ENCODE measurements around the gene ZCCHC14.

ZCCHC14 gene

GRCh38 chr16:87534030-87534653 lies 41.3 kb upstream of the ZCCHC14 start:
- H3K4me3 ChIP-seq (replicated peaks in 1 of 2; ENCODE audit: low read depth in 2 of 2, low read length in 2 of 2) = no peak overlapping the region
- DNase-seq (ENCODE audit: low read depth in 2 of 2) = peak in 1 of 2 donors; percentile 22
- TF ChIP-seq CTCF (IDR thresholded peaks at IDR 0.05; ENCODE audit: low read depth, low read length) = no peak

GRCh38 chr16:87533061-87533460 lies 40.2 kb upstream of the ZCCHC14 start:
- TF ChIP-seq CTCF (IDR thresholded peaks at IDR 0.05; ENCODE audit: low read depth, low read length) = no peak
- H3K4me3 ChIP-seq (replicated peaks in 1 of 2; ENCODE audit: low read depth in 2 of 2, low read length in 2 of 2) = no peak overlapping the region
- no peak for DNase-seq (ENCODE audit: low read depth in 2 of 2)

GRCh38 chr16:87531418-87531817 lies 38.6 kb upstream of the ZCCHC14 start:
- no peak overlapping the region for H3K4me3 ChIP-seq (replicated peaks in 1 of 2; ENCODE audit: low read depth in 2 of 2, low read length in 2 of 2)
- DNase-seq (ENCODE audit: low read depth in 2 of 2) = no peak
- no peak for TF ChIP-seq CTCF (IDR thresholded peaks at IDR 0.05; ENCODE audit: low read depth, low read length)

GRCh38 chr16:87528690-87529579 lies 36.1 kb upstream of the ZCCHC14 start:
- no peak for DNase-seq (ENCODE audit: low read depth in 2 of 2)
- no peak for TF ChIP-seq CTCF (IDR thresholded peaks at IDR 0.05; ENCODE audit: low read depth, low read length)
- H3K4me3 ChIP-seq (replicated peaks in 1 of 2; ENCODE audit: low read depth in 2 of 2, low read length in 2 of 2) = no peak overlapping the region

- DNase-seq (ENCODE audit: low read depth in 2 of 2) = no peak
- TF ChIP-seq CTCF (IDR thresholded peaks at IDR 0.05; ENCODE audit: low read depth, low read length) = no peak
- H3K4me3 ChIP-seq (replicated peaks in 1 of 2; ENCODE audit: low read depth in 2 of 2, low read length in 2 of 2) = no peak overlapping the region
Observed at GRCh38 chr16:87527055-87527724, 34.4 kb upstream of the ZCCHC14 start.

GRCh38 chr16:87526238-87526947 lies 33.6 kb upstream of the ZCCHC14 start:
- TF ChIP-seq CTCF (IDR thresholded peaks at IDR 0.05; ENCODE audit: low read depth, low read length) = no peak
- DNase-seq (ENCODE audit: low read depth in 2 of 2) = no peak
- H3K4me3 ChIP-seq (replicated peaks in 1 of 2; ENCODE audit: low read depth in 2 of 2, low read length in 2 of 2) = no peak overlapping the region
